SHP77 treated with DMSO at 0.1 percent for 48 hours (cell line): ENCODE measurements around the gene CEACAM16.
"Not testable (repeated sequence)": the region's sequence is repeated elsewhere in the genome, so short reads cannot be mapped to it uniquely, and the experiment has no call there.

Experiments
- DNase-seq: peaks from one replicate; lab custom pipeline; 2025; lab: John Stamatoyannopoulos, UW

The CEACAM16 gene

DNA sequence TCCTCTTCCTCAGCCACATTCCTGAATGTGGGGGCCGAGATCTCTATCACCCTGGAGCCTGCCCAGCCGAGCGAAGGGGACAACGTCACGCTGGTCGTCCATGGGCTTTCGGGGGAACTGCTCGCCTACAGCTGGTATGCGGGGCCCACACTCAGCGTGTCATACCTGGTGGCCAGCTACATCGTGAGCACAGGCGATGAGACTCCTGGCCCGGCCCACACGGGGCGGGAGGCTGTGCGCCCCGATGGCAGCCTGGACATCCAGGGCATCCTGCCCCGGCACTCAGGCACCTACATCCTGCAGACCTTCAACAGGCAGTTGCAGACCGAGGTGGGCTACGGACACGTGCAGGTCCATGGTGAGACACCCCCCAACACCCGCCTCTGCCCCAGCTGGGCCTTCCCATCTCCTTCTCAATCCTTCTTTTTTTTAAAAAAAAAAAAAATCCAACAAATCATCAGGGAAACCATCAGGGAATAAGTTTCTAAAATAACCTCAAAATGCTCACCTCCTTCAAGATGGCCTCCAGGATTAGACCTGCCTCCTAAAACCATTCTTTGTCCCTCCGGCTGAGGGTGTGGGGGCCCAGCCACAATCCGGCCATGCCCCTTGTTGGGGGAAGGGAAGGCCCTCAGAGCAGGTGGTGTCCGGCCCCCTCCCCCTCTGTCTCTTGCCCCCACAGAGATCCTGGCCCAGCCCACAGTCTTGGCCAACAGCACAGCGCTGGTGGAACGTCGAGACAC lies 4.6 kb downstream of the CEACAM16 start:
- no peak for DNase-seq

DNA sequence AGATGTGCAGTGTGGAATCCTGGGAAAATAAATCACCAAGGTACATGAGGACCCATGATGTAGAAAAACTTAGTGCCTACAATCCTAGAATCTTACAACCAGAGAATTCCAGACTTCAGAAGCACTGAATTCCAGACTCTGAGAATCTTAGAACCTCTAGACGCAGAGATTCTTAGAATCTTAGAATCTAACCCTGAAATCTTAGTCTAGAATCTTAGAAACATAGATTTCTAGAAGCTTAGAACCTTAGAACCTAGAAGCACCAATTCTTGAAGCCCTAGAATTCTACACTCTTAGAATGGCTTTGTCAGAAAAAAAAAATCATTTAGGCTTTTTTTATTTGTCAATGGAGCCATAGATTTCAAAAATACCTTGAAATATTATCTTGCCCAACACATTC lies 6.0 kb downstream of the CEACAM16 start:
- DNase-seq: no peak

DNA sequence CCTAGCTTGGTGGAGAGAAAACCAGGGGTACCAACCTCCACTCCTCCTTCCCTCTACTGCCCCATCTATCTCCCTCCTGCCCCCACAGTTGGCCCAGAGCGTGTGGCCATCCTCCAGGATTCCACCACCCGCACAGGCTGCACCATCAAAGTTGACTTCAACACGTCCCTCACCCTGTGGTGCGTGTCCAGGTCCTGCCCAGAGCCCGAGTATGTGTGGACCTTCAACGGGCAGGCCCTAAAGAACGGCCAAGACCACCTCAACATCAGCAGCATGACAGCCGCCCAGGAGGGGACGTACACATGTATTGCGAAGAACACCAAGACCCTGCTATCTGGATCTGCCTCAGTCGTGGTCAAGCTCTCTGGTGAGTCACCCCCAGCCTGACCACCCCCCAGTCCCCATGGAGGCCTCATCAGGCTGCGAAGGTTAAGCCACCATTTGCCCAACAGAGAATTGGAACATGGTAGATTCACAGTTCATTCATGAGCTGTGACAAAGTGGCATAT lies 6.6 kb downstream of the CEACAM16 start:
- no peak for DNase-seq

DNA sequence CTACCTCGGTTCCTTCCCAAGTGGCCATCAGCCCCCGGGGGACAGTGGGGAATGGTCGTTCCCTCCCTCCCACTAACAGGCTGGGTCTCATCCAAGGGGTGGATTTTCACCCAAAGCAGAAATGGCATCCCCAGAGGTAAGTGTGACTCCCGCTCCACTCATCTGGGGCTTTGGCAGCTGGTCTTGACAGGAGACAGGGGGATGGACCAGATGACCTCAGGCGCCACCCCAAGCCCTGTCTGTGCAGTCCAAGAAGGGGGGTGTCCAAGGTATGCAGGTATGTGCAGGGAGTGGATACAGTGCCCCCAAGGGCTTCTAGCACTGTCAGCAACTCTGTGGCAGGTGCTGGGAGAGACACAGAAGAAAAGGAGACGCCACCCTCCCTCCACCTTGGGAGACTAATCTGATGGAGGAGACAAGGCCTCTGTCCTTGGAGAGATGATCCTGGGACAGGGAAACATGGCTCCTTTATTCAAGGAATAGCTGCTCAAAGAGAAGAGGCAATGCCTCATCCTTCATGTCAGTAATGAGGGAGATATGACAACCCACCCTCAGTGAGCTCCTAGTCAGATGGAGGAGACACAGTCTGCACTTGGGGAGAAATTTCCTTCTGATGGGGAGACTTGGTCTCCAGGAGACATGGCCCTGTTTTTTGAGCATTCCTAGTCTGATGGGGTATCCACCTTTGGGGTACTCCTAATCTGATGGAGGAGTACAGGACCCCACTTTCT lies 7.7 kb downstream of the CEACAM16 start:
- DNase-seq: no peak

DNA sequence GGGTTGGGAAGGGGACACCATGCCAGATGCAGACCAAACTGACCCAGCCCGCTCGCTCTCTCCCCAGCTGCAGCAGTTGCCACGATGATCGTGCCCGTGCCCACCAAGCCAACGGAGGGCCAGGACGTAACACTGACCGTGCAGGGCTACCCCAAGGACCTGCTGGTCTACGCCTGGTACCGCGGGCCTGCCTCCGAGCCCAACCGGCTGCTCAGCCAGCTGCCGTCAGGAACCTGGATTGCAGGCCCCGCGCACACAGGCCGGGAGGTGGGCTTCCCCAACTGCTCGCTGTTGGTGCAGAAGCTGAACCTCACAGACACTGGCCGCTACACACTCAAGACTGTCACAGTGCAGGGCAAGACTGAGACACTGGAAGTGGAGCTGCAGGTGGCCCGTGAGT lies 8.8 kb downstream of the CEACAM16 start:
- DNase-seq: no peak

DNA sequence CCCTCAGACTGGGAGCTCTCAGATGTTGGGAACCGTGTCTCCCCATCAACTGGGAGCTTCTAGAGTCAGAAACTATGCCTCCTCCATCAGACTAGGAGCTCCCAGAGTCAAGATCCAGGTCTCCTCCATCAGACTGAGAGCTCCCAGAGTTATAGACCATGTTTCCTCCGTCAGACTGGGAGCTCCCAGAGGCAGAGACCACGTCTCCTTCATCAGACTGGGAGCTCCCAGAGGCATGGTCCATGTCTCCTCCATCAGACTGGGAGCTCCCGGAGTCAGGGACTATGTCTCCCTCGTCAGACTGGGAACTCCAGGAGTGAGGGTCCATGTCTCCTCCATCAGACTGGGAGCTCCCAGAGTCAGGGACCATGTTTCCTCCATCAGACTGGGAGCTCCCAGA lies 10.0 kb downstream of the CEACAM16 start:
- DNase-seq: no peak

DNA sequence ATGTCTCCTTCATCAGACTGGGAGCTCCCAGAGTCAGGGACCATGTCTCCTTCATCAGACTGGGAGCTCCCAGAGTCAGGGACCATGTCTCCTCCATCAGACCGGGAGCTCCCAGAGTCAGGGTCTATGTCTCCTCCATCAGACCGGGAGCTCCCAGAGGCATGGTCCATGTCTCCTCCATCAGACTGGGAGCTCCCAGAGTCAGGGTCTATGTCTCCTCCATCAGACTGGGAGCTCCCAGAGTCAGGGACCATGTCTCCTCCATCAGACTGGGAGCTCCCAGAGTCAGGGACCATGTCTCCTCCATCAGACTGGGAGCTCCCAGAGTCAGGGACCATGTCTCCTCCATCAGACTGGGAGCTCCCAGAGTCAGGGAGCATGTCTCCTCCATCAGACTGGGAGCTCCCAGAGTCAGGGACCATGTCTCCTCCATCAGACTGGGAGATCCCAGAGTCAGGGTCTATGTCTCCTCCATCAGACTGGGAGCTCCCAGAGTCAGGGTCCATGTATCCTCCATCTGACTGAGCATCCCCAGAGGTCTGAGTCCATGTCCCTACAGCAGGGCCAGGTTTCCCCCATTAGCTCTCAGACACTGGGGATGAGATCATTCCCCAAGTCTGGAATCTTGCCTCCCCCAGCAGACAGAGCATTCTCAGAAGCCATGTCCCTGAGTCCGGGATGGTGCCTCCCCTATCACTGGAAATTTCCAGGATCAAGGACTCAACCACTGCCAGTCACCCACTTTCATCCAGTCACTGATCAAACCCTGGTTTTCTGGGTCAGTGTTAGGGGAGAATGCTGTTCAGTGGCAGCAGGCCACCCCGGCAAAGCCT lies 10.7 kb downstream of the CEACAM16 start:
- DNase-seq: not testable (repeated sequence)

DNA sequence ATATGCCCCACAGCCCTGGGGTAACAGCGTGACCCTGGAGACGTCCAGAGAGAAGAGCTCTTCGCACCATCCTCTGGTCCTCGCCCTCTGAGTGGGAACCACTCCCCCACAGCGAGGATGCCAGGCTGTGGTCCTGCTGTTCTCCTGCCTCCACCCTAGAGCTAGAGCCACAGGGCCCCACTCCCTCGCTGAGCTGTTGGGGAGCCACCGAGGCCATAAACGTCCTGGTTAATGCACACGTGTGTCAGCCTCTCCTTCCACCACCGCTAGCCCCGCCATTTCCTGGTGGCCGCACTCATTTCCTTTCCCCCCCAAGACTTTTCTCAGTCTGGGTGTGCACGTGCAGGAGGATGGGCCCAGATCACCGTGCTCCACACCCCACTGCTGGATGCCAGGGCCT lies 11.5 kb downstream of the CEACAM16 start:
- no peak for DNase-seq

DNA sequence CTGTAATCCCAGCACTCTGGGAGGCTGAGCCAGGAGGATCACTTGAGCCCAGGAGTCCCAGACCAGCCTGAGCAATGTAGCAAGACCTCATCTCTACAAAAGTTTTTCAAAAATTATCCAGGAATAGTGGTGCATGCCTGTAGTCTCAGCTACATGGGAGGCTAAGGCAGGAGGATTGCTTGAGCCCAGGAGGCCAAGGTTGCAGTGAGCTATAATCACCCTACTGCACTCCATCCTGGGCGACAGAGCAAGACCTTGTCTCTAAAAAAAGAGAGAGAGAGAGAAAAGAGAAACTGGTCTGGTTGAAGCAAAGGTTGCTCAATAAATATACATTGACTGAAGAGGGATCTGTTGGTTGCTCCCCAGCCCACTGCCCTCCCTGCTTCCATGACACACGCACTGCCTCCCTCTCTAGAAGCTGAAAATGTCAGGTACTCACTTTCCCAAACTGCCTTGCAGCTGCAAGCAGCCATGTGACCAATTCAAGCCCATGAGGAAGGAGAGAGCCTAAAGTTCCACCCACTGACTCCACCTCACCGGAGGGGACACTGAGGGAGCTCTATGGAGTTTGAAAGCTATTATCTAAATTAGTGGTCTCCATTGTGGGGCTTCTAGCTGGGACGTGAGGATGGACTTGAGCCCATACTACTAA lies 14.0 kb downstream of the CEACAM16 start:
- no peak for DNase-seq

DNA sequence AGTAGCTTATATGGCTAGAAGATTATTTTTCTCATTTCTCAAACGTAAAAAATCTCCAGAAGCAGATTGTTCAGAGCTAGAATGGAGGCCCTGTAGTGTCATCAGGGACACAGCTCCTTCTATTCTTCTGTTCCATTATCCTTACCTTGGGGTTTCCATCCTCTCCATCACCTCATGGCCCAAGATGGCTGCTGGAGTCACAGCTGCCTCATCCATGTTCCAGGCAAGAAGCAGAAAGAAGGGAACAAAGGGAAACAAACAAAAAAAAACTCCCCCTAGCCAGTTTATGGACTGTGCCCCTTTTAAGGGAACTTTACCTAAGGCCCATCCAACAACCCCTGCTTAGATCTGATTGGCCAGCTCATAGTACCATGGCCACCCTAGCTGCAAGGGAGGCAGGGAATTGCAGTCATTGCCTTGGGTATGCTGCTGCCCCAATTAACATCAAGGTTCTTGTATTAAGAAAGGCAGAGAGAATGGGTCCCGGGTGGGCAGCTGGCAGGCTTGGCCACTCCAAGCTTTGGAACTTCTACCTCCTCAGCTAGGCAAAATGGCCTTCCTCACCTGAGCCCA lies 15.7 kb downstream of the CEACAM16 start:
- DNase-seq: no peak

DNA sequence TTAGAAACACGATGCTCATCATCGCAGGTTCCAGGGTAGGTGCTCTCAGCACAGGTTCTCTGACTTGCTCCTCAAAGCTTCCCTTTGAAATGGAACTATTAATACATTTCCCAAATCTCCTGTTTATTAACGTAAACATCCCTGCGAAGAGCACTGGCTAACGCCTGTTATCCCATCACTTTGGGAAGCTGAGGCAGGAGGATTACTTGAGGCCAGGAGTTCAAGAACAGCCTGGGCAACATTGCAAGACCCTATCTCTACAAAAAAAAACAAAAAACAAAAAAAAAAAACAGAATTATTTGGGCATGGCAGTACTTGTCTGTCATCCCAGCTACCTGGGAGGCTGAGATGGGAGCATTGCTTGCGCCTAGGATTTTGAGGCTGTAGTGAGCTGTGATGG lies 18.7 kb downstream of the CEACAM16 start:
- DNase-seq: no peak

DNA sequence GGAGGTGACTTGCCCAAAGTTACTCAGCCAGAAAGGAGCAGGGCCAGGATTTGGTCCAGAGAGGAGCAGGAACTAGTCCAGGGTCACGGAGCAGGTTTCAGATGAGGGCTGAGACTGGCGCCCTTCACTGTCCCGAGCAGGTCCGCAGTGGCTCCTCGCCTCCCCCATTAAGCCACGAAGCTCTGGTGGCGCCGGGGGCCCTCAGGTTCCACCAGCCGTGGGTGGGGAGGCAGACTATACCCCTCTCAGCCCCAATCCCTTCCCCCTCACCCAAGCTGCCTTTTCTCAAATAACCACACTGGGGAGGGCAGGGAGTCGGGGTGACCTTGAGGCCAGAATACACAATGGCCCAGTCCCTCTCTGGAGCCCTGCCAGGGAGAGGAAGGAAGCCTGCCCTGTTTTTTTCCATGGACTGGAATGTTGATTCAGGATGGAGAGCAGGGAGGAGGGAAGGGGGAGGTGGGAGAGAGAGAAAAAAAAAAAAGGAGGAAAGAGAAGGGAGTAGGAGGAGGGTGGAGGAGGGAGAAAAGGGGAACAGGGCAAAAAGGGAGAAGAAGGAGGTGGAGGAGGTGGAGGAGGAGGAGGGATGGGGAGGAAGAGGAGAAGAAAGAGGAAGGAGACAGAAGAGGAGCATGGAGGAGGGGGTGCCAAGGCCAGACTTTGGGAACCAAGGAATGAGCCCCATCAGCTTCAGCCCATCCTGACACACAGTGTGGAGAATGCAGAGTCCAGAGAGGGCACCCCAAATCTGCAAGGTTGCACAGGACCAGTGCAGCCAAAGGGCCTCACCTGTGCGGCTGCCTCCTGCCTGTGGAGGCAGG lies 19.7 kb downstream of the CEACAM16 start:
- peak; percentile 57 for DNase-seq

DNA sequence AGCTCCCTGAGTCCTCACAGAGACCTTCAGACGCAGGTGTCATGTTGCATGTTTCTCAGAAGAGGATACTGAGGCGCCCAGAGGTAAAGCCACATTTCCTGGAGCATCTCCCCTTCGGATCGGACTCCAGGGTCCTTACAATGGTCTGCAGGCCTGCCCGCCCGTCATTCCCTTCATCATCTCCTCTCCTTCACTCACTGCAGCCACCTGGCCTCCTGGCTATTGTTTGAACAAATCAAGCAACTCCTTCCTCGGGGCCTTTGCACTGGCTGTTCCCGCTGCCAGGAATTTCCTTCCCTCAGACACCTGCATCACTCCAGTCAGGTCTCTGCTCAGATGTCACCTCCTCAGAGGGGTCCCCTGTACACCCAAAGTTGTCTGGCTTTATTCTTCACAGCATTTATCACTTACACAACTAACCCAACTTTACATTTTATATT lies 20.3 kb downstream of the CEACAM16 start:
- no peak for DNase-seq

DNA sequence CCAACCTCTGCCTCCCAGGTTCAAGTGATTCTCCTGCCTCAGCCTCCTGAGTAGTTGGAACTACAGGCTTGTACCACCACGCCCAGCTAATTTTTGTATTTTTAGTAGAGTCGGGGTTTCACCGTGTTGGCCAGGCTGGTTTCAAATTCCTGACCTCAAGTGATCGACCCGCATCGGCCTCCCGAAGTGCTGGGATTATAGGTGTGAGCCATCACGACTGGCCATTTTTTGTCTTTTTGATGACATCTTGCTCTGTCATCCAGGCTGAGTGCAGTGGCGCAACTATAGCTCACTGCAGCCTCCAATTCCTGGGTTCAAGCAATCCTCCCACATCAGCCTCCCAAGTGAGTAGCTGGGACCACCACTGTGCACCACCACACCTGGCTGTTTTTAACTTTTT lies 21.4 kb downstream of the CEACAM16 start:
- DNase-seq: not testable (repeated sequence)

DNA sequence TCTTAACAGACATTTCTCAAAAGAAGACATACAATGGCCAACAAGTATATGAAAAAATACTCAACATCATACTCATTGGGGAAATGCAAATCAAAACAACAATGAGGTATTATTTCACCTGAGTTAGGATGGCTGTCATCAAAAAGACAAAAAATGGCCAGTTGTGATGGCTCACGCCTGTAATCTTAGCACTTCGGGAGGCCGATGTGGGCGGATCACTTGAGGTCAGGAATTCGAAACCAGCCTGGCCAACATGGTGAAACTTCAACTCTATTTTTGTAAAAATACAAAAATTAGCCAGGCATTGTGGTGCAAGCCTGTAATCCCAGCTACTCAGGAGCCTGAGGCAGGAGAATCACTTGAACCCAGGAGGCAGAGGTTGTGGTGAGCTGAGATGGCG lies 22.0 kb downstream of the CEACAM16 start:
- no peak for DNase-seq

DNA sequence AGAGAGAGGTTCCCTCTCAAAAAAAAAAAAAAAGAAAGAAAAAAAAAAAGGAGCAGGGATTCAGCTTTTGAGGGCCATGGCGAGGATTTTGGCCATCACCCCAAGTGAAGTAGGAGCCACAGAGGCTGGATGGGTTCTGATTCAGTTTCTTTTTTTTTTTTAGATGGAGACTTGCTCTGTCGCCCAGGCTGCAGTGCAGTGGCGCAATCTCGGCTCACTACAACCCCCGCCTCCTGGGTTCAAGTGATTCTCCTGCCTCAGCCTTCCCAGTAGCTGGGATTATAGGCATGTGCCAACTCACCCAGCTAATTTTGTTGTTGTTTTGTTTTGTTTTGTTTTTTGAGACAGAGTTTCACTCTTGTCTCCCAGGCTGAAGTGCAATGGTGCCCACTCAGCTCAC lies 22.4 kb downstream of the CEACAM16 start:
- not testable (repeated sequence) for DNase-seq

DNA sequence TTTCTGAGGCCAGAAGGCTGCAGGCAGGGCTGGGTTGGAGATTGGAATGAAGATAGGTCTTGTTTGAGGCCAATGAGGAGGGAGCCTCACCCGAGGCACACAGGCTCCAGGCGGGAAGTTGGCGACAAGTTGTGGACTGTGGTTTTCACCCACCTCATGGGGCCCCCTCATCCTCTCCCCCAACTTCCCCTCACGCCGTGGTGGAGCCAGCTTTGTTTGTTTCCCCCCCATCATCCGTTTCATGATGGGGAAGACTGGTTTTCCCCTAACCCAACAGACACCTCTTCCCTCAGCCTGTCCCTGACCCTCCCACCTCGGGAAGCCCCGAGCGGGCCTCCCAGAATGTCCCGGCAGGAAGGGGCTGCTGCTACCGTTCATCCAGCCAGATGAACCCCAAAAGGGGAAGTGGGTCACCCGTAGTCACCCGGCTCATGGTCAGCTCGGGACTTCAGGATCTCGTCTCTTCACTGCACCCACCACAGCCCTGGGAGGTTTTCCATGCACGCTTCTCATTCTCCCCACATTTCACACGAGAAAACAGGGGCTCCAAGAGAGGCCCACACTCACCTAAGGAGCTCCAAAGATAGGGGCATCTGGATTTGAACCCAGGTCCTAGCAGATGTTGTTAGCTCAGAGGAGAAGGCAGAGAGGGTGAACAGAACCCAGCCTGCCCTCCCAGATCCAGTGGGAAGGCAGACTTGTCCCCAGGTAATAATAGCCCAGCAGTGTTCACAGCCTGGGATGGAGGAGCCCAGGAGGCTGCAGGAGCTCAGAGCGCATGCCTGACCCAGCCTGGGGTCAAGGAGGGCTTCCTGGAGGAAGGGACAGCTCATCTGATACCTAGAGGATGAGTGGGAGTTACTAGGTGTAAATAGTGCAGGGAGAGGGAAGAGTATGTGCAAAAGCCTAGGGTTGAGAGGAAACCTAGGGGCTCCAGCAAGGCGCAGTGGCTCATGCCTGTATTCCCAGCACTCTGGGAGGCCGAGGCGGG lies 23.5 kb downstream of the CEACAM16 start:
- DNase-seq: no peak

DNA sequence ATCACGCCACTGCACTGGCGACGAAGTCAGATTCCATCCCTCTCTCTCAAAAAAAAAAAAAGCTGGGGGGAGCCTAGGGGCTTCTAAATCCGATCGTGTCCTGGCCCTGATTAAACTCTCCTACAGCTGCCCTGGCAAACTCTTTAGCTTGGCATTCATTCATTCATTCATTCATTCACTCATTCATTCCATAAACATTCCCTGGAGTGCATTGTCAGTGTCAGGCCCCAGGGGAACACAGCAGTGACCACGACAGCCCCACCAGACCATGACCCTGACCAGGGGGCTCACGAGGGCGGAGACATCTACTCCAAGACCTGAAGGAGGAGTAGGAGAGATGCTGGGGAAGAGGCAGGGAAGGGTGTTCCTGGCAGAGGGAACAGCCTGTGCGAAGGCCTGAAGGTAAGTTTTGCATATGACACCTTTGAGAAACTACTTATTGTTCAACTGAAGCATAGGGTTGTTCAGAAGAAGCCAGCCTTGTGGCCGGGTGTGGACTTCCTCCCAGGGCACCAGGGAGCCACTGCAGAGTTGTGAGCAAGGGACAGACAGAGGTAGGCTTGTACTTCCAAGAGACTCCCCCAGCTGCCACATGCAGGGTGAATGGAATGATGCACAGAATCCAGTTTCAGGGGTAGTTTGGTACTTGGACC lies 24.5 kb downstream of the CEACAM16 start:
- DNase-seq: no peak

DNA sequence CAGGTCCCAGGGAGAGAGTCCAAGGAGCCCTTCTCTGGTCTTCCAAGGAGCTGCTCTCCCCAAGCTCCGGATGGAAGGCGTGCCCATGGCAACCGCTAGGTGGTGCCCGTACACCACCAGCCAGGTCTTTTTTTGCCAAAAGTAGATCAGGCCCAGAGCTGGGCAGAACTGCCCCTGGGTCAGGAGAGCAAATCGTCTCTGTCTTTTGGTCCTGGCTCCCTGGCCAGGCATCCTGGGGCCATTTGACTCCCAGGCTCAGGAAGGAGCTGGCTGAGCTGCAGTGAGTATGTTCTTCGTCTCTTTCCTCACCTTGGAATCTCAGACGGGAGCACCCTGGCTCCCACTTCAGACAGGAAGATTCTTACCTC lies 25.0 kb downstream of the CEACAM16 start:
- peak; percentile 35 for DNase-seq
